ENCODE results near the gene SLC16A7.

Gene SLC16A7

DNA sequence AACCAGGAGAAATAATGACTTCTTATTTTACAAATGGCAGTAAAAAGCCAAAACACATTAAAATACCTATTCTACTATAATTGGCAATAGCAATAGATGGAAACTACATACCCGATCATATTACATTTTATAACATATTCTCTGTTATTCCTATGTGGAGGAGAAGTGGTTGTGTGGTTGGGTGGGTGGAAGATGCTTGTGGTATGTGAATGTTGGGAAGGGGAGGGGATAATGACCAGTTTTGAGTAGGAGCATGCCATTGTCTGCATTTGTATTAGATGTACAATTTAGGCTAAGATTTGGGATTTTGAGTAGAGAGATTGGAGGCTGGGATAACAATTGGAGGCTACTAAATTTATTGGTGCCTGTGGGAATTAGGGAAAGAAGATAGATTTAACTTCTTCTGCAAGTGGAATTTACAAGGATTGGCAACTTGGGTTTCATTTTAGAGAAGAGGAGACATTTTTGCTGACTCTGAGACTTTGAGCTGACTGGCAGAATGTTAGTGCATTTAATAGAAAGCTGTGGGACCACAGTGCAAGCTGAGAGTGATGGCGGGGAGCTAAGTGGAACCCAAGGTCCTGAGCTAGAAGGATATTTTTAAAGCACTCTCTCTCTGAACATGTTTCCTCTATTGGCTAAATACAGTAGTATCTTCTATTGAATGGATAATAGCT lies 65.2 kb downstream of the SLC16A7 start:
- TF ChIP-seq, protein P1, sequence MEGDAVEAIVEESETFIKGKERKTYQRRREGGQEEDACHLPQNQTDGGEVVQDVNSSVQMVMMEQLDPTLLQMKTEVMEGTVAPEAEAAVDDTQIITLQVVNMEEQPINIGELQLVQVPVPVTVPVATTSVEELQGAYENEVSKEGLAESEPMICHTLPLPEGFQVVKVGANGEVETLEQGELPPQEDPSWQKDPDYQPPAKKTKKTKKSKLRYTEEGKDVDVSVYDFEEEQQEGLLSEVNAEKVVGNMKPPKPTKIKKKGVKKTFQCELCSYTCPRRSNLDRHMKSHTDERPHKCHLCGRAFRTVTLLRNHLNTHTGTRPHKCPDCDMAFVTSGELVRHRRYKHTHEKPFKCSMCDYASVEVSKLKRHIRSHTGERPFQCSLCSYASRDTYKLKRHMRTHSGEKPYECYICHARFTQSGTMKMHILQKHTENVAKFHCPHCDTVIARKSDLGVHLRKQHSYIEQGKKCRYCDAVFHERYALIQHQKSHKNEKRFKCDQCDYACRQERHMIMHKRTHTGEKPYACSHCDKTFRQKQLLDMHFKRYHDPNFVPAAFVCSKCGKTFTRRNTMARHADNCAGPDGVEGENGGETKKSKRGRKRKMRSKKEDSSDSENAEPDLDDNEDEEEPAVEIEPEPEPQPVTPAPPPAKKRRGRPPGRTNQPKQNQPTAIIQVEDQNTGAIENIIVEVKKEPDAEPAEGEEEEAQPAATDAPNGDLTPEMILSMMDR (IDR thresholded peaks at IDR 0.05; ENCODE audit: low read depth, low read length, missing control alignments), result no peak
- DNase-seq (ENCODE audit: low read depth), result no peak
- no peak overlapping the region for H3K4me3 ChIP-seq (ENCODE audit: low read depth, low read length)

DNA sequence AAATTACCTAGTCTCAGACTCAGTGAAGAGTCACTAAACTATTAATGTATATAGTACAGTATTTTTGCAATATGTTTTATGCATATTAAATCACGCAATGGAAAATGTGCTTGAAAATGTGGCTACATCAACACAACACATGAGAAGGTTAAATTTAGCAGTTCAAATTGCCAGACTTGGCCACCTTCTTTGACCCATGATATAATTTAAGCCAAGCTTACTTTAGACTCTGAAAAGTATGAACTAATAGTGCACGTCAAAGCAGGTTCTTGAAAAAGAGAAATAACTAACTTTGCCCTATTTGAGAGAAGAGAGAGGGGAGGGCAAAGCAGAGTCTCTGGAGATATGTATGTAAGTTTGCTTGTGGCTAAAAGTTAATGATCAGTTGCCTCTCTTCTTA lies 68.7 kb downstream of the SLC16A7 start:
- no peak overlapping the region for H3K4me3 ChIP-seq (ENCODE audit: low read depth, low read length)
- TF ChIP-seq, protein P1 (IDR thresholded peaks at IDR 0.05; ENCODE audit: low read depth, low read length, missing control alignments), result no peak

GRCh38 chr12:59665701-59666100 lies 69.9 kb downstream of the SLC16A7 start:
- no peak for DNase-seq (ENCODE audit: low read depth)
- TF ChIP-seq, protein P1 (IDR thresholded peaks at IDR 0.05; ENCODE audit: low read depth, low read length, missing control alignments), result no peak
- no peak overlapping the region for H3K4me3 ChIP-seq (ENCODE audit: low read depth, low read length)

More for the DNA sequence above, 68.7 kb downstream of the SLC16A7 start:
- DNase-seq (ENCODE audit: low read depth), result no peak

DNA sequence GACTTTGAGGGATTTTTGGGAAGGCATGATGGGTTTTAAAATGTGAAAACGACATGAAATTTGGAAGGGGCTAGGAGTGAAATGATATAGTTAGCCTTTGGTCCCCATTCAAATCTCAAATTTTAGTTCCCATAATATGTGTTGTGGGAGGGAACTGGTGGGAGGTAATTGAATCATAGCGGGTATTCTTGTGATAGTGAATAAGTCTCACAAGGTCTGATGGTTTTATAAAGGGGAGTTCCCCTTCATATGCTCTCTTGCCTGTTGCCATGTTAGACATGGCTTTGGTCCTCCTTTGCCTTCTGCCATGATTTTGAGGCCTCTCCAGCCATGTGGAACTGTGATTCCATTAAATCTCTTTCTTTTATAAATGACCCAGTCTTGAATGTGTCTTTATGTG lies 72.8 kb downstream of the SLC16A7 start:
- DNase-seq (ENCODE audit: low read depth), result no peak
- no peak overlapping the region for H3K4me3 ChIP-seq (ENCODE audit: low read depth, low read length)
- TF ChIP-seq, protein P1 (IDR thresholded peaks at IDR 0.05; ENCODE audit: low read depth, low read length, missing control alignments), result no peak

DNA sequence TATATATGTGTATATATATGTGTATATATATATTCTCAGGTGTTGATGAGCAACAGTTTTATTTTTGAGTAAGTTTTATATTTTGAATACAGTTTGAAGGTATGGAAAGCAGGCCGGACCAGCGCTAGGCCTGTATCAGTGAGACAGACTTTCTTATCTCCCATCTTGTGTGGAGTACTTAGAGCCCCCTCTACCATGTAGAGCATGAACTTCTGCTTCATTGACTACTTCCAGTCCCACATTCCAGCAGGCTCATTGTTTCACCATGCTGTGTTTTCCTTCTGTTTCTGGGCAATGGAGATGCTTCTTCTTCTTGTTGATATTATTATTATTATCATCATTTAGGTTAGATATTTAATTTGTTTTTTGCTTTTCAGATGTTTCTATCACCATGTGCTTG lies 76.4 kb downstream of the SLC16A7 start:
- TF ChIP-seq, protein P1 (IDR thresholded peaks at IDR 0.05; ENCODE audit: low read depth, low read length, missing control alignments), result no peak
- H3K4me3 ChIP-seq (ENCODE audit: low read depth, low read length), result no peak overlapping the region
- no peak for DNase-seq (ENCODE audit: low read depth)

DNA sequence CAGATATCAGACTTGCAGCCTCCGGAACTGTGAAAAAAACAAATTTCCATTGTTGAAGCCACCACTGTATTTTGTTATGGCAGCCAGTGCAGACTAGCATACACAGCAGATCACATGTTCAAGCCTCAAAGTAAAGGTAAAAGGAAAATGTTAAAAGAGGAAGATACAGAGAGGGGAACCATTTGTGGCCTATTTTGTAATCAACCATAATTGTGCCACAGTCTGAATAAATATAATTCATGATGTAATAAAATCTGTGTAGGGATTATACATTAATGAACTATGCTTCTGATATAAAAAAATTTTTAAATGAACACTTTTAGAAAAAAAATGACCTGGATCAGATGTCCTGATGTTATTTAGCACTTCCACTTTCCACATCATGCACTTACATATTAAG lies 79.6 kb downstream of the SLC16A7 start:
- TF ChIP-seq, protein P1 (IDR thresholded peaks at IDR 0.05; ENCODE audit: low read depth, low read length, missing control alignments), result no peak
- DNase-seq (ENCODE audit: low read depth), result no peak
- no peak overlapping the region for H3K4me3 ChIP-seq (ENCODE audit: low read depth, low read length)

DNA sequence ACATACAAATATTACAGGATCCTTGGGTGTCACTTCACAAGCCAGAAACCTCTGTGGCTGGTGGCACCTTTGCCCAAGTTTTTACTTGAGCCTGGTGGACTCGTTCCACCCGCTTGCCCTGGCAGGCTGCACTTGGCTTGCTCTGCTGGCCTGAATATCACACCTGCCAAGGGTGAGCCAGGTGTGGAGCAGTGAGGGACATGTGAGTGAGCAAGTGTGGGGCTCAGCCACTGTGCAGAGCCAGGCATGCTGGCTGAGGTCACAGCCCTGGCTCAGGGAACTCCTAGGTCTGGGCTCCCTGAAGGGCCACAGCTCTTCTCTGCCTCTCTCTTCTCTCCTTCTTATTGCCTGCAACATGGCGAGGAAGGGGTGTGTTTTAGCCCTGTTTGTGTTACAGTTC lies 82.0 kb downstream of the SLC16A7 start:
- DNase-seq (ENCODE audit: low read depth), result no peak
- H3K4me3 ChIP-seq (ENCODE audit: low read depth, low read length), result no peak overlapping the region
- TF ChIP-seq, protein P1 (IDR thresholded peaks at IDR 0.05; ENCODE audit: low read depth, low read length, missing control alignments), result no peak

All from GM12864 (cell line).